CD4-positive, alpha-beta T cell treated with Interleukin-17A for 4 hours (primary cell): Measurements from ENCODE around the gene BRSK1.
A peak's percentile ranks its signal among the peaks of the same experiment; 100 is the strongest.

Experiments used
- DNase-seq: peaks from one replicate; pipeline ENCODE4 v3.0.0-alpha.2; 2020; ENCODE audit warnings: mixed read lengths

Gene BRSK1

GRCh38 chr19:55254625-55254977, 29.2 kb upstream of the BRSK1 start:
- DNase-seq, result no peak

GRCh38 chr19:55255618-55256423, 28.0 kb upstream of the BRSK1 start:
- DNase-seq, result peak; percentile 64

- DNase-seq, result no peak
These were observed 27.0 kb upstream of the BRSK1 start for GRCh38 chr19:55256562-55257460.

- peak; percentile 31 for DNase-seq
These were observed 26.1 kb upstream of the BRSK1 start for GRCh38 chr19:55257461-55258420.

- peak; percentile 60 for DNase-seq
These were observed 25.3 kb upstream of the BRSK1 start for GRCh38 chr19:55258476-55258827.

GRCh38 chr19:55258828-55259539, 24.8 kb upstream of the BRSK1 start, which contains the start of gene PPP6R1:
Gene PPP6R1, minus strand, starts transcription at chr19:55259017. Its CDS starts 11,914 bp downstream, at chr19:55247103.
- peak; percentile 96 for DNase-seq

- DNase-seq, result no peak
These were observed 24.1 kb upstream of the BRSK1 start for GRCh38 chr19:55259540-55260210.

GRCh38 chr19:55261671-55262126, 22.1 kb upstream of the BRSK1 start:
- no peak for DNase-seq

- DNase-seq, result no peak
These were observed 21.4 kb upstream of the BRSK1 start for GRCh38 chr19:55262359-55262758.

GRCh38 chr19:55264531-55264930, 19.3 kb upstream of the BRSK1 start:
- DNase-seq, result no peak

GRCh38 chr19:55265173-55265572, 18.6 kb upstream of the BRSK1 start:
- DNase-seq, result no peak

GRCh38 chr19:55265723-55266386, 17.9 kb upstream of the BRSK1 start:
- DNase-seq, result no peak

GRCh38 chr19:55266404-55266803, 17.4 kb upstream of the BRSK1 start:
- DNase-seq, result no peak

- DNase-seq, result no peak
These were observed 17.0 kb upstream of the BRSK1 start for GRCh38 chr19:55266840-55267239.

- no peak for DNase-seq
These were observed 14.5 kb upstream of the BRSK1 start for GRCh38 chr19:55269299-55269698.

- no peak for DNase-seq
These were observed 13.4 kb upstream of the BRSK1 start for GRCh38 chr19:55270172-55270942.

- no peak for DNase-seq
These were observed 11.7 kb upstream of the BRSK1 start for GRCh38 chr19:55272142-55272541.

- no peak for DNase-seq
These were observed 9.7 kb upstream of the BRSK1 start for GRCh38 chr19:55273978-55274707.
